Activated CD4-positive, alpha-beta memory T cell treated with anti-CD3 and anti-CD28 coated beads for 36 hours (primary cell): Measurements from ENCODE around the gene TNRC6B. TPM values are rescaled to one million over a fixed set of nuclear protein-coding genes. Genes with fewer than 3 reads are reported as not detected.
"Not testable (repeated sequence)": the region's sequence is repeated elsewhere in the genome, so short reads cannot be mapped to it uniquely, and the experiment has no call there.

Source experiments
- CTCF ChIA-PET: fragments of 350-600 bp; sonication (Branson Sonifier 250); formaldehyde crosslinking; loops from one replicate; lab custom pipeline; 2021; ENCODE audit warnings: antibody characterized with exemption, inconsistent platforms; lab: Charles Lee
- POLR2A ChIA-PET: fragments of 350-600 bp; sonication (Branson Sonifier 250); formaldehyde crosslinking; loops from one replicate; lab custom pipeline; 2021; ENCODE audit warnings: antibody characterized with exemption; lab: Charles Lee
- DNase-seq: peaks from one replicate; pipeline ENCODE4 v3.0.0-alpha.2; 2020
- H3K27ac Mint-ChIP-seq: one replicate; pipeline ENCODE4 v1.8.0; 2021; ENCODE audit warnings: mixed read lengths
- H3K27me3 Mint-ChIP-seq: one replicate; pipeline ENCODE4 v1.8.0; 2021; ENCODE audit warnings: mixed read lengths
- H3K36me3 Mint-ChIP-seq: one replicate; pipeline ENCODE4 v1.8.0; 2021; ENCODE audit warnings: mixed read lengths
- H3K4me1 Mint-ChIP-seq: one replicate; pipeline ENCODE4 v1.8.0; 2021; ENCODE audit warnings: low read depth, mixed read lengths
- H3K4me3 Mint-ChIP-seq: one replicate; pipeline ENCODE4 v1.8.0; 2021; ENCODE audit warnings: mild to moderate bottlenecking, mixed read lengths
- H3K9me3 Mint-ChIP-seq: one replicate; pipeline ENCODE4 v1.8.0; 2021; ENCODE audit warnings: mixed read lengths
- intact Hi-C: fragments of 100-400 bp; cut with micrococcal nuclease; formaldehyde crosslinking; loops from one replicate; pipeline ENCODE4 v1.15.1; 2023
- total RNA-seq, 2 experiments: library from RNA; stranded (reverse); gene quantifications; one replicate each; pipeline ENCODE4 v1.2.3, GENCODE V29; 2021

Gene TNRC6B
- total RNA-seq, 2 experiments from 2014 or later = 34.9 to 38.8 TPM

- intact Hi-C loops = loop anchor here (1.0 to 2.0 kb wide), 4 partner anchors 14 to 246 kb away; no protein-coding TSS in a partner anchor
- peaks cover 62% of the 10 kb centered on the region for H3K4me1 Mint-ChIP-seq
Measured at GRCh38 chr22:40290516-40290915, 112.8 kb downstream of the TNRC6B start.

GRCh38 chr22:40294696-40295095, 117.0 kb downstream of the TNRC6B start:
- no peaks in the 10 kb centered on the region for H3K9me3 Mint-ChIP-seq
- peak overlapping the region; percentile 64 for H3K27ac Mint-ChIP-seq
- H3K4me1 Mint-ChIP-seq = peaks cover 31% of the 10 kb centered on the region
- intact Hi-C loops = no loop called here
- H3K4me3 Mint-ChIP-seq = no peak overlapping the region
- H3K27me3 Mint-ChIP-seq = no peaks in the 10 kb centered on the region
- ChIA-PET POLR2A (no interaction called here), CTCF (no interaction called here)
- peaks cover 25% of the 10 kb centered on the region for H3K36me3 Mint-ChIP-seq
- no peak for DNase-seq

More at GRCh38 chr22:40290516-40290915, 112.8 kb downstream of the TNRC6B start:
- peak overlapping the region; percentile 95 for H3K27ac Mint-ChIP-seq
- peak overlapping the region; percentile 51 for H3K4me3 Mint-ChIP-seq
- ChIA-PET POLR2A (interaction anchor here (0.6 to 1.6 kb wide), 5 partner anchors 14 to 348 kb away, joined by 3 to 7 read pairs (median 4); no protein-coding TSS in a partner anchor), CTCF (interaction anchor here (1.9 kb wide), 1 partner anchor 57 kb away, joined by 12 read pairs; the partner anchor contains the start of gene ADSL)
- no peaks in the 10 kb centered on the region for H3K27me3 Mint-ChIP-seq
- peak; percentile 31 for DNase-seq
- no peaks in the 10 kb centered on the region for H3K9me3 Mint-ChIP-seq
- peaks cover 40% of the 10 kb centered on the region for H3K36me3 Mint-ChIP-seq

- H3K27ac Mint-ChIP-seq = no peak overlapping the region
- peaks cover 27% of the 10 kb centered on the region for H3K36me3 Mint-ChIP-seq
- CTCF ChIA-PET = interaction anchor here (0.9 kb wide), 1 partner anchor 47 kb away, joined by 3 read pairs; no protein-coding TSS in a partner anchor
- H3K27me3 Mint-ChIP-seq = no peaks in the 10 kb centered on the region
- POLR2A ChIA-PET = no interaction called here
- no peak for DNase-seq
- no peaks in the 10 kb centered on the region for H3K9me3 Mint-ChIP-seq
- H3K4me1 Mint-ChIP-seq = peaks cover 18% of the 10 kb centered on the region
- H3K4me3 Mint-ChIP-seq = no peak overlapping the region
- intact Hi-C loops = no loop called here
Measured at GRCh38 chr22:40300316-40300715, 122.6 kb downstream of the TNRC6B start.

GRCh38 chr22:40300884-40301672, 123.4 kb downstream of the TNRC6B start:
- ChIA-PET CTCF (interaction anchor here (0.5 kb wide), 1 partner anchor 113 kb away, joined by 3 read pairs; no protein-coding TSS in a partner anchor), POLR2A (no interaction called here)
- peaks cover 16% of the 10 kb centered on the region for H3K4me1 Mint-ChIP-seq
- no peaks in the 10 kb centered on the region for H3K9me3 Mint-ChIP-seq
- H3K27ac Mint-ChIP-seq = peak overlapping the region; percentile 13
- H3K27me3 Mint-ChIP-seq = no peaks in the 10 kb centered on the region
- intact Hi-C loops = no loop called here
- no peak for DNase-seq
- peaks cover 20% of the 10 kb centered on the region for H3K36me3 Mint-ChIP-seq
- H3K4me3 Mint-ChIP-seq = no peak overlapping the region

- H3K36me3 Mint-ChIP-seq = peaks cover 18% of the 10 kb centered on the region
- intact Hi-C loops = no loop called here
- ChIA-PET POLR2A (no interaction called here), CTCF (no interaction called here)
- no peak overlapping the region for H3K27ac Mint-ChIP-seq
- H3K27me3 Mint-ChIP-seq = no peaks in the 10 kb centered on the region
- H3K4me3 Mint-ChIP-seq = no peak overlapping the region
- H3K4me1 Mint-ChIP-seq = peaks cover 16% of the 10 kb centered on the region
- no peaks in the 10 kb centered on the region for H3K9me3 Mint-ChIP-seq
- DNase-seq = peak; percentile 50
Measured at GRCh38 chr22:40302149-40302548, 124.4 kb downstream of the TNRC6B start.

GRCh38 chr22:40305625-40306024, 127.9 kb downstream of the TNRC6B start:
- Mint-ChIP-seq H3K9me3 (no peaks in the 10 kb centered on the region), H3K36me3 (peaks cover 29% of the 10 kb centered on the region), H3K27me3 (no peaks in the 10 kb centered on the region), H3K27ac (no peak overlapping the region), H3K4me3 (no peak overlapping the region), H3K4me1 (peaks cover 38% of the 10 kb centered on the region)
- intact Hi-C loops = no loop called here
- CTCF ChIA-PET = interaction anchor here (0.6 to 1.2 kb wide), 2 partner anchors 42 to 371 kb away, joined by 3 to 6 read pairs; no protein-coding TSS in a partner anchor
- POLR2A ChIA-PET = no interaction called here
- DNase-seq = no peak

GRCh38 chr22:40308999-40309573, 131.4 kb downstream of the TNRC6B start:
- no peak for DNase-seq
- H3K4me3 Mint-ChIP-seq = no peak overlapping the region
- ChIA-PET CTCF (no interaction called here), POLR2A (interaction anchor here (1.0 kb wide), 1 partner anchor 15 kb away, joined by 3 read pairs; no protein-coding TSS in a partner anchor)
- H3K27me3 Mint-ChIP-seq = no peaks in the 10 kb centered on the region
- H3K4me1 Mint-ChIP-seq = peaks cover 32% of the 10 kb centered on the region
- intact Hi-C loops = no loop called here
- no peaks in the 10 kb centered on the region for H3K9me3 Mint-ChIP-seq
- H3K27ac Mint-ChIP-seq = peak overlapping the region; percentile 30
- H3K36me3 Mint-ChIP-seq = peaks cover 32% of the 10 kb centered on the region

GRCh38 chr22:40309631-40310030, 131.9 kb downstream of the TNRC6B start:
- POLR2A ChIA-PET = interaction anchor here (1.0 kb wide), 1 partner anchor 14 kb away, joined by 3 read pairs; no protein-coding TSS in a partner anchor

GRCh38 chr22:40310081-40310767, 132.5 kb downstream of the TNRC6B start:
- no peaks in the 10 kb centered on the region for H3K27me3 Mint-ChIP-seq
- POLR2A ChIA-PET = interaction anchor here (1.0 kb wide), 1 partner anchor 14 kb away, joined by 3 read pairs; no protein-coding TSS in a partner anchor
- H3K9me3 Mint-ChIP-seq = no peaks in the 10 kb centered on the region
- H3K36me3 Mint-ChIP-seq = peaks cover 36% of the 10 kb centered on the region
- H3K27ac Mint-ChIP-seq = no peak overlapping the region
- CTCF ChIA-PET = no interaction called here
- DNase-seq = no peak
- no peak overlapping the region for H3K4me3 Mint-ChIP-seq
- intact Hi-C loops = no loop called here
- H3K4me1 Mint-ChIP-seq = peaks cover 33% of the 10 kb centered on the region

More at GRCh38 chr22:40309631-40310030, 131.9 kb downstream of the TNRC6B start:
- no peaks in the 10 kb centered on the region for H3K27me3 Mint-ChIP-seq
- H3K4me3 Mint-ChIP-seq = no peak overlapping the region
- no peak for DNase-seq
- H3K4me1 Mint-ChIP-seq = peaks cover 33% of the 10 kb centered on the region
- H3K9me3 Mint-ChIP-seq = no peaks in the 10 kb centered on the region
- no peak overlapping the region for H3K27ac Mint-ChIP-seq
- peaks cover 34% of the 10 kb centered on the region for H3K36me3 Mint-ChIP-seq
- intact Hi-C loops = no loop called here
- CTCF ChIA-PET = no interaction called here

- no peak for DNase-seq
- H3K27me3 Mint-ChIP-seq = no peaks in the 10 kb centered on the region
- H3K9me3 Mint-ChIP-seq = no peaks in the 10 kb centered on the region
- H3K36me3 Mint-ChIP-seq = peaks cover 41% of the 10 kb centered on the region
- no peak overlapping the region for H3K4me3 Mint-ChIP-seq
- ChIA-PET CTCF (no interaction called here), POLR2A (no interaction called here)
- peaks cover 33% of the 10 kb centered on the region for H3K4me1 Mint-ChIP-seq
- H3K27ac Mint-ChIP-seq = no peak overlapping the region
- intact Hi-C loops = no loop called here
Measured at GRCh38 chr22:40310768-40311120, 133.0 kb downstream of the TNRC6B start.

GRCh38 chr22:40311646-40312045, 133.9 kb downstream of the TNRC6B start:
- H3K27ac Mint-ChIP-seq, H3K9me3 Mint-ChIP-seq, DNase-seq, H3K4me3 Mint-ChIP-seq, POLR2A ChIA-PET, CTCF ChIA-PET, intact Hi-C loops, H3K27me3 Mint-ChIP-seq: not testable (repeated sequence)
- peaks cover 46% of the 10 kb centered on the region for H3K36me3 Mint-ChIP-seq
- peaks cover 34% of the 10 kb centered on the region for H3K4me1 Mint-ChIP-seq

- Mint-ChIP-seq H3K9me3 (no peaks in the 10 kb centered on the region), H3K4me3 (no peak overlapping the region), H3K36me3 (peaks cover 50% of the 10 kb centered on the region), H3K27ac (no peak overlapping the region), H3K27me3 (no peaks in the 10 kb centered on the region), H3K4me1 (peaks cover 37% of the 10 kb centered on the region)
- intact Hi-C loops = no loop called here
- no peak for DNase-seq
- ChIA-PET CTCF (no interaction called here), POLR2A (no interaction called here)
Measured at GRCh38 chr22:40312050-40312449, 134.3 kb downstream of the TNRC6B start.
